HFFc6 (cell line): Measurements from ENCODE around the gene CCDC74B. TPM values are rescaled to one million over a fixed set of nuclear protein-coding genes. Genes with fewer than 3 reads are reported as not detected.
"Not testable (repeated sequence)": the region's sequence is repeated elsewhere in the genome, so short reads cannot be mapped to it uniquely, and the experiment has no call there.

Experiments used
- DNase-seq: peaks from one replicate; pipeline ENCODE4 v3.0.0-alpha.2; 2018
- H3K27ac Mint-ChIP-seq: 2 replicates; pipeline ENCODE4 v1.8.0; 2020; ENCODE audit warnings: mild to moderate bottlenecking, mixed read lengths
- H3K27me3 Mint-ChIP-seq: 2 replicates; pipeline ENCODE4 v1.8.0; 2021; ENCODE audit warnings: mild to moderate bottlenecking, moderate library complexity, mixed read lengths; ENCODE audit not compliant: insufficient read depth
- H3K36me3 Mint-ChIP-seq: 2 replicates; pipeline ENCODE4 v1.8.0; 2021; ENCODE audit warnings: low read depth, mixed read lengths
- H3K4me1 Mint-ChIP-seq: 2 replicates; pipeline ENCODE4 v1.8.0; 2020; ENCODE audit warnings: low read depth, mixed read lengths
- H3K4me3 Mint-ChIP-seq: 2 replicates; pipeline ENCODE4 v1.8.0; 2020; ENCODE audit warnings: mild to moderate bottlenecking, moderate library complexity, mixed read lengths
- H3K9me3 Mint-ChIP-seq: 2 replicates; pipeline ENCODE4 v1.8.0; 2020; ENCODE audit warnings: mild to moderate bottlenecking, mixed read lengths
- CTCF ChIP-seq: fragments of 200-600 bp; sonication (generic); IDR thresholded peaks from 2 replicates; pipeline ENCODE4 v1.5.0; 2021; ENCODE audit warnings: antibody characterized with exemption, mild to moderate bottlenecking
- total RNA-seq, 6 experiments: library from RNA; stranded (reverse); fragmentation: NEBNext Ultra II Directional; extraction: Animal tissue kit (Norgen Biotek cat#: 25700); gene quantifications; 2 replicates in 1 of 6; 3 replicates in 5 of 6; pipeline ENCODE4 v1.2.3, GENCODE V29; 2021

The CCDC74B gene
- total RNA-seq, 6 experiments from 2014 or later: 3.1 to 6.3 (median 5.0) TPM

DNA sequence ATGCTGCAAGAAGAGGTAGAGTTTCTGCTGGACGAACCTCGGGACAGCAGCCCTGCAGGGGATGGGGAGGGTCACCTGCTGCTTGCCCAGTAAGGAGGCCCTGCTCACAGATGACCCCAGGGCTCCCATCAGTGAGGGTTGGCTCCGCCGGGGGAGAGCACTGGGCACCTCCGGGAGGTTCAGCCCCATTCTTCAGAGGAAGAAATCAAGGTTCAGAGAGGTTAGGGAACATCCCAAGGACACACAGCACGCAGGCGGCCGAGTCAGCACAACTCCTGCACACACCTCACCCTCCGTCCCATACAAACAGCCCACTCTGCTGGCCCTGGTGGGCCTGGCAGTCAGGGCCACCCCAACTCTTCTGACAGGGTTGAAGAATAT, 11.7 kb upstream of the CCDC74B start:
- no peaks in the 10 kb centered on the region for H3K36me3 Mint-ChIP-seq
- no peak overlapping the region for H3K27ac Mint-ChIP-seq
- H3K9me3 Mint-ChIP-seq: no peaks in the 10 kb centered on the region
- TF ChIP-seq CTCF: no peak
- H3K4me1 Mint-ChIP-seq: no peaks in the 10 kb centered on the region
- no peak overlapping the region for H3K4me3 Mint-ChIP-seq
- DNase-seq: no peak
- no peaks in the 10 kb centered on the region for H3K27me3 Mint-ChIP-seq

DNA sequence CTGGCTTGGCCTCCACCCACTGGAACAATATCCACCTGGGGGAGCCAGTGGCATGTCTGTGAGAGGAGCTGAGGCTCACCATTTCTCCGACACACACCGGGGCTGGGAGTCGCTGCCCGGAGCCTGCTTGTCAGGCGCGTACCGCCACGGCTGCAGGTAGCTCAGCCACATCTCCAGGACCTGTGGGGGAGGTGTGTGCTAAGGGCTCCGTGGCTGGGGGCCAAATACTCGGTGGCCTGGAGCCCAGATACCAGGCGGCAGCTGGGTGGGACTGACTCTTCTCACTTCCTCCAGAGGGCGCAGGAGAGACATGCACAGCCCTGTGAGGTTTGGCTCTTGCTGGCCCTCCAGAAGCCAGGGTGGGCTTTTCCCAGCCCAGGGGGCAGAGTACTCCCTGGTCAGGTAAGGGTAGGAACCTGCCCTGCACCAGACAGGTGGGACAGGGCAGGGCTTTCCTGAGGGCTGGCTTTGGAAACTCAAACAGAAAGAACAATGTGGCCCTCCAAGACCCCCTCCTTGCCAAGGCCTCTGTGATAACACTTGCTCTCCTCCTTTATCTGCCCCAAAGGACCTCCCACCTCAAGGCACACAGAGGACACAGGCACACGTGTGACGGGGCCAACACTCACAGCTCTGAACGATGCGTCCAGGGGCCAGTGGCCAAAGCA, 11.2 kb upstream of the CCDC74B start:
- H3K27me3 Mint-ChIP-seq, H3K4me1 Mint-ChIP-seq, H3K27ac Mint-ChIP-seq, H3K9me3 Mint-ChIP-seq, H3K36me3 Mint-ChIP-seq, H3K4me3 Mint-ChIP-seq: not testable (repeated sequence)
- DNase-seq: peak; percentile 40
- peak; percentile 75 for TF ChIP-seq CTCF

DNA sequence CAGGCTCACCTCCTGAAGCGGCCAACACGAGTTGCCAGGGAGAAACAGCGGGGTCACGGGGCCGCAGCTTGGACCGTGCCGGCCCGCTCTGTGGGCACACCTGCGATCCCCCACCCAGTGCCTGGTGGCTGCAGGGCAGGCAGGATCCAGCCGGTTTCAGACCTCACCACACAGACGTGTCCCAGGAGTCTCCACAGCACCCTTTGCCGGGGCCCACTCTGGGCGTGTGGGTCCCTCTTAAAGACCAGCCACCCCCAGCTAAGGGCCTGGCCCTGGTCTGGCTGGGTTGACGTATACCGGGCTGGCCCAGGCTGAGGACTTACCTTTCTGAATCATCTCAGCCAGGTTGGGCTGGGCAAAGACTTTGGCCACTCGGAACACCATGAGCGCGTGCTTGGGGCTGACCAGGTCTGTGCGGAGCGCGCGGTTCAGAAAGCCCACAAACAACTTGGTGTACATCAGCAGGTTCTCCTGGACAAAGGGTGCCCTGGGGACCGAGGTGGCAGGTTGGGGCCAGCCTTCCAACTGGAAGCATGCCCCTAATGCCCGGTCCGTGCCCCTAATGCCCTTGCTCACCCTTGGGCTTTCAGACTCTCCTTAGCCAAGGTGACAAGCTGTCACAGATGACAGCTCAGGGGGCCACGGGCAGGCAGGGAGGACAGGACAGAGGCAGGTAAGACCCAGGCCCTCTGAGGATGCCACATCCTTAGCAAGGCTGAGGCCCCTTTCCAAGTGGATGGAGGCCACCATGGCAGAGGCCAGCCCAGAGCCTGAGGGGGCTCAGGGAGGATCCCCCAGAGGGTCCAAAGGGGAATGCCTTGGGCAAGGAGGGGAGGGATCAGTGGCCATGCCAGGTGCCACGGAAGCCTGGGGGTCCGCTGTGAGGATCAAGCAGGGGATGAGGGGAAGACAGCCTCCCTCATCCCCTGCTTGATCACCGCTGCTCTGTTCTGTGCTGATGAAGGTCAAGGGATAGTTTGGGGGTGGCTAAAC, 10.2 kb upstream of the CCDC74B start:
- no peak overlapping the region for H3K27ac Mint-ChIP-seq
- no peak overlapping the region for H3K4me3 Mint-ChIP-seq
- no peaks in the 10 kb centered on the region for H3K36me3 Mint-ChIP-seq
- H3K9me3 Mint-ChIP-seq: no peaks in the 10 kb centered on the region
- no peak for TF ChIP-seq CTCF
- no peaks in the 10 kb centered on the region for H3K27me3 Mint-ChIP-seq
- DNase-seq: no peak
- H3K4me1 Mint-ChIP-seq: no peaks in the 10 kb centered on the region

- not testable (repeated sequence) for H3K9me3 Mint-ChIP-seq, H3K27me3 Mint-ChIP-seq, H3K4me1 Mint-ChIP-seq, DNase-seq, H3K27ac Mint-ChIP-seq, H3K4me3 Mint-ChIP-seq, H3K36me3 Mint-ChIP-seq
These were observed 9.5 kb upstream of the CCDC74B start for GRCh38 chr2:130154423-130154770.

DNA sequence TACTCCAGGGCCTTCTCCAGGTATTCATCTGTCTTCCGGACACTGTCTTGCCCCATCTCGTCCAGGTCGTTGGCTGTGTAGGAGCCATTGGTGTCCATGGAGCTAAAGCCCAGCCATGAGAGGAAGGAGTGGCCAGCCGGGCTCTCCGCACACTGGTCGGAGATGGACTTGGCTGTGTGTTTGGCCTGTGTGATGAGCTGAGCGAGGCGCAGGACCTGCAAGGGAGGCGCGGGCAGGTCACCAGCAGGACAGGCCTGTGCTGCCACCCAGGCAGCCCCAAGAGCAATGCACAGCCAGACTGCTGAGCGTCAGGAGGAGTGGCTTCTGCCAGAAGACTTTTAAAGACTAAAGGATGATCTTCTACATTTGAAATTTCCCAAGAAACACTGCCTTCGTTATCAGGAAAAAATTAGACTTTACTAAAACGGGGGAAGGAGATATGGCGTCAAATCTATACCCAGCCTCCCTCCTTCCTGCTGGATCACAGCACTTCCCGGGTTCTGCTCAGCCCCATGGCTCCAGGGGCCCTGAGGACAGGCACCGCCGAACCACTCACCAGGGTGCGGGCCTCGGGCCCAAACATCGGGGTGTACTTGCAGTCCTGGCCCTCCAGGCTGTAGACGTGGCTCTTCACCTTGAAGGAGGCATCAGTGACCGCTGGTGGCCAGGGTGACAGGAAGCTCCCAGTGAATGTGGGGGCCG, 9.0 kb upstream of the CCDC74B start:
- H3K9me3 Mint-ChIP-seq, H3K4me3 Mint-ChIP-seq, H3K4me1 Mint-ChIP-seq, DNase-seq, H3K36me3 Mint-ChIP-seq, H3K27me3 Mint-ChIP-seq, H3K27ac Mint-ChIP-seq: not testable (repeated sequence)

DNA sequence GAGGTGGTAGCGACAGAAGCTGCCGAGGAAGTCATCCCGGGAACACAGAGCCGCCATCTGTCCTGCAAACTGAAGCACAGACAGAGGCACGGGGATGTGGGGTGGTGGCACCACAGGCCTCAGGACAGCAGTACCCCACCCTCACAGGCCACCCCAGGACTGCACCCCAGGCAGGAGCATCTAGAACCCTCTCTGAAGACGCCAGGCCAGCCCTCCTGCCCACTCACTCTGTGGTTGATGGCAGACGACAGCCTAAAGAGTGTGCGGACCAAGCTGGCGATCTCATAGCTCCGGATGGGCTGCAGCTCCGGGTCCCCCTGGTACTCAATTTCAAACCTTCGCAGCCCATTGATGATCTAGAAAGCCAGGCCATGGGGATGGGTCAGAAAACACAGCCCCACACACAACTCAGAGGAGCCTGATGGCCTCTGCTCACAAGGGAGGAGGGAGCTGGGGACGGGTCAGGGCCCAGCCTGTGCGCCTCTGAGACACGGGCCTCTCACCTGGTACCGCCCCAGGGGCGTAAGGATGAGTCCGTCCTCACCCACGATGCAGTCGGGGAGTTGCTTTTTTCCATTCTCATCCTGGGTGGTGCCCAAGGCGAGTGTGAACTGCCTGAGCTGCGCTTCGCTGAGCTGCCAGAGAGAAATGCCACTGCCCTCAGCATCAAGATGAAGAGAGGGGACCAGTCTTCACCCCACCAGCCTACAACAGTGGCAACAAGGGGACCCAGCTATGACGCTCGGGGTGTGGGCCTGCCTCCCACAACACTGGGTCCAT, 8.1 kb upstream of the CCDC74B start:
- H3K9me3 Mint-ChIP-seq: no peaks in the 10 kb centered on the region
- no peak for DNase-seq
- H3K27me3 Mint-ChIP-seq: no peaks in the 10 kb centered on the region
- H3K36me3 Mint-ChIP-seq: no peaks in the 10 kb centered on the region
- H3K4me3 Mint-ChIP-seq: no peak overlapping the region
- TF ChIP-seq CTCF: no peak
- H3K27ac Mint-ChIP-seq: no peak overlapping the region
- no peaks in the 10 kb centered on the region for H3K4me1 Mint-ChIP-seq

DNA sequence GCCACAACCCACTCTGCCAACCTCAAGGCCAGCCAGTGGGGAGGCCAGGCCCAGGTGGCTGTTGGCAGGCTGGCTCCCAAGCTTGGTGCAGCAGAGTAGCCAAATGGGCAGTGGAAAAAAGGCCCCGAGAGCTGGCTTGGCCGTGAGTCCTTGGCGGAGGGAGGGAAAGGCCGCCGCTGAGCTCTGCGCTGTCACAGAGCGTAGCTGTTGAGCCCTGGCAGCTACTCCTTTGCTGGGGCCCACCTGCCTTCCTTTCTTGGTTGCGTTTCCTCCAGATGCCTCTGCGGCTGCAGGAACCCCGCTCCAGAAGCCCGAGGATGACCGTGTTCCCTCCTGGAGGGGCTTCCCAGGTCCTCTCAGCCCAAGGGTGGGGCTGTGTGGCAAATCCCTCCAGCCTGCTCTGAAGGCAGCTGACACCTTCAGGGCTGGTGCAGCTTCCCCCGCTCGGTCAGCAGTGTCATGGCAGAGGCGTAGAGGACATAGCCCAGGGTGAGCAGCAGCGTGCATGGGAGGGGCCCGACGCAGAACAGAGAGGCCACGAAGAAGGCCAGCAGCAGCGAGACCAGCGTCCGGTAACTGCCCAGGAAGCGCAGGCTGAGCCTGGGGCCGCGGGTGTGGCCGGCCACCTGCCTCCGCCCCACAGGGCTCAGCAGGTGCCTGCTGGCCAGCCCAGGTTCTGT, 7.4 kb upstream of the CCDC74B start:
- DNase-seq, H3K27ac Mint-ChIP-seq, H3K9me3 Mint-ChIP-seq, H3K4me3 Mint-ChIP-seq, H3K27me3 Mint-ChIP-seq, H3K36me3 Mint-ChIP-seq, H3K4me1 Mint-ChIP-seq: not testable (repeated sequence)

- H3K4me3 Mint-ChIP-seq, H3K27ac Mint-ChIP-seq, H3K9me3 Mint-ChIP-seq, DNase-seq, H3K36me3 Mint-ChIP-seq, H3K27me3 Mint-ChIP-seq, H3K4me1 Mint-ChIP-seq: not testable (repeated sequence)
These were observed 6.2 kb upstream of the CCDC74B start for GRCh38 chr2:130151145-130151512.
